Left renal cortex interstitium (tissue), 4 donors: ENCODE measurements around the gene STAM. TPM values are rescaled to one million over a fixed set of nuclear protein-coding genes. Genes with fewer than 3 reads are reported as not detected.

ENCODE experiments used
- DNase-seq, 4 donors: peaks; one replicate each; pipeline ENCODE4 v3.0.0-alpha.2; 2013; ENCODE audit warnings: low read depth in 4 of 4, low spot score in 2 of 4, missing footprints in 1 of 4
- polyA plus RNA-seq, 4 donors: library from polyadenylated mRNA; unstranded; fragments of 120-200 nt; gene quantifications; one replicate each; pipeline ENCODE4 v1.2.1, GENCODE V29; 2013; ENCODE audit not compliant: insufficient read length in 4 of 4

The STAM gene
- polyA plus RNA-seq, 4 donors, result 27.4 to 29.5 (median 29.1) TPM

- no peak for DNase-seq
Observed at GRCh38 chr10:17673471-17674061, 29.6 kb downstream of the STAM start.

GRCh38 chr10:17674566-17674965, 30.6 kb downstream of the STAM start:
- DNase-seq, result no peak

- no peak for DNase-seq
Observed at GRCh38 chr10:17675638-17676037, 31.7 kb downstream of the STAM start.

GRCh38 chr10:17676919-17677318, 33.0 kb downstream of the STAM start:
- no peak for DNase-seq

GRCh38 chr10:17682236-17682946, 38.4 kb downstream of the STAM start:
- DNase-seq, result no peak

- DNase-seq, result no peak
Observed at GRCh38 chr10:17683541-17683940, 39.6 kb downstream of the STAM start.

- no peak for DNase-seq
Observed at GRCh38 chr10:17684537-17684936, 40.6 kb downstream of the STAM start.

- no peak for DNase-seq
Observed at GRCh38 chr10:17685233-17685840, 41.4 kb downstream of the STAM start.

- no peak for DNase-seq
Observed at GRCh38 chr10:17687117-17687831, 43.3 kb downstream of the STAM start.

GRCh38 chr10:17689137-17689536, 45.2 kb downstream of the STAM start:
- no peak for DNase-seq

- DNase-seq, result no peak
Observed at GRCh38 chr10:17693009-17693408, 49.1 kb downstream of the STAM start.

GRCh38 chr10:17698696-17699095, 54.7 kb downstream of the STAM start:
- DNase-seq, result no peak

GRCh38 chr10:17701301-17701700, 57.4 kb downstream of the STAM start:
- no peak for DNase-seq

GRCh38 chr10:17703706-17704105, 59.8 kb downstream of the STAM start:
- DNase-seq, result no peak

GRCh38 chr10:17708821-17709220, 64.9 kb downstream of the STAM start:
- DNase-seq, result no peak

- DNase-seq, result no peak
Observed at GRCh38 chr10:17709492-17709891, 65.5 kb downstream of the STAM start.

GRCh38 chr10:17710181-17710580, 66.2 kb downstream of the STAM start:
- DNase-seq, result no peak

GRCh38 chr10:17712053-17712452, 68.1 kb downstream of the STAM start:
- DNase-seq, result no peak

- DNase-seq, result no peak
Observed at GRCh38 chr10:17712717-17713471, 68.9 kb downstream of the STAM start.

GRCh38 chr10:17713758-17714157, 69.8 kb downstream of the STAM start:
- DNase-seq, result no peak

GRCh38 chr10:17716161-17716560, 72.2 kb downstream of the STAM start:
- no peak for DNase-seq
